IPS-NIHi11 (cell line): ENCODE measurements around the gene PHACTR4.
"Not testable (repeated sequence)": the region's sequence is repeated elsewhere in the genome, so short reads cannot be mapped to it uniquely, and the experiment has no call there.

Experiments
- DNase-seq: peaks from one replicate; pipeline ENCODE4 v3.0.0; 2012; ENCODE audit warnings: mixed read lengths, low spot score

Gene PHACTR4

DNA sequence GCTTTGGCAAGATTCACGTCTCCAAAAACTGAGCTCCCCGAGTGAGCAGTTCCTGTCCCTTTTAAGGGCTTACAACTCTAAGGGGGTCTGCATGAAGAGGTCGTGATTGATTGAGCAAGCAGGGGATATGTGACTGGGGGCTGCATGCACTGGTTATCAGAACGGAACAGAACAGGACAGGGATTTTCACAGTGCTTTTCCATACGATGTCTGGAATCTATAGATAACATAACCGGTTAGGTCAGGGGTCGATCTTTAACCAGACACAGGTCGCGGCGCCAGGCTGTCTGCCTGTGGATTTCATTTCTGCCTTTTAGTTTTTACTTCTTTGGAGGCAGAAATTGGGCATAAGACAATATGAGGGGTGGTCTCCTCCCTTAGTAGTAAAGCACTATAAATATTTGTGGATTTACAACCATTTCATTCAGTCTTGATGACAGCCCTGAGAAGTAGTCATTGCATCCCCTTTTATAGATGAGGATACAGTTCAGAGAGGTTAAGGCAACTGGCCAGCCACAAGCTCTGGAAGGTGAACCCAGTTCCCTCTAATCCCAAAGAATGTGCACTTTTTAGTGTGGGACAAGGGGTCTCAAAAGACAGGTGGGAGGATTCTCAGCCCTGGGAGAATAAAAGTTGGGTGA is 155.6 kb downstream of the PHACTR4 start:
- not testable (repeated sequence) for DNase-seq

- no peak for DNase-seq
Measured at GRCh38 chr1:28526886-28527285, 157.3 kb downstream of the PHACTR4 start.

DNA sequence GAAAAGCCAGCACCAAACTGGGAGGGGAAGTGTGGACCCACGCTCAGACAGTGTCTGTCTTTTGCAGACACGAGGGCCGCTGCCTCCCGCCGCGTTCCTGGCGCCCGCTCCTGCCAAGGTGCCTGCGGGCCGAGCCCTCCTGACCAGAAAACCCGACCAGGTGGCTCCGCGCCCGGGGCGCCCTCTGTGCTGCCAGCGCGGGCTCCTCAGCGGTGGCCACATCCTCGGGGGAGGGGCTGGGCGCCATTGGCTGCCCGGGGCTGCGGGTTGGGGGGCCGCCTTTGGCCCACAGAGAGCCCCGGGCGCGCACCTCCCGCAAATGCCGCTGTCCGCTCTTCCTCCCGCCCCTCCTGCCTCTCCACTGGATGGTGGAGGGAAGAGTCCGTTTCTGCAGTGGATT is 160.9 kb downstream of the PHACTR4 start:
- DNase-seq = no peak

DNA sequence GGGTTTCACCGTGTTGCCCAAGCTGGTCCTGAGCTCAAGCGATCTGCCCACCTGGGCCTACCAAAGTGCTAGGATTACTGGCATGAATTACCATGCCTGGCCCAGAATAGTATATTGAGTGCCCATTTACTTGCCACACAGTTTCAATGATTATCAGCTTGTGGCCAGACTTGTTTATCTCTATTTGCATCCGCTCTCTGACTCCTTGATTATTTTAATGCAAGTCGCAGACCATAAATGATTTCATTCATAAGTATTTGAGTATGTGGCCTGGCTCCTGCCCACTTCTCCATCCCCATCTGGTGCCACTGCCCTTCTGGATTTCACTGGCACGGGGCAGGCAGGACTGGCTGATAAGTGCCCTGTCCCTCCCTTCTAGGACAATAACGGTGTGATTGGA is 165.1 kb downstream of the PHACTR4 start:
- no peak for DNase-seq

- no peak for DNase-seq
Measured at GRCh38 chr1:28535180-28535579, 165.6 kb downstream of the PHACTR4 start.

GRCh38 chr1:28537457-28538199 is 168.1 kb downstream of the PHACTR4 start:
- no peak for DNase-seq

GRCh38 chr1:28538286-28538685 is 168.7 kb downstream of the PHACTR4 start:
- DNase-seq = no peak

DNA sequence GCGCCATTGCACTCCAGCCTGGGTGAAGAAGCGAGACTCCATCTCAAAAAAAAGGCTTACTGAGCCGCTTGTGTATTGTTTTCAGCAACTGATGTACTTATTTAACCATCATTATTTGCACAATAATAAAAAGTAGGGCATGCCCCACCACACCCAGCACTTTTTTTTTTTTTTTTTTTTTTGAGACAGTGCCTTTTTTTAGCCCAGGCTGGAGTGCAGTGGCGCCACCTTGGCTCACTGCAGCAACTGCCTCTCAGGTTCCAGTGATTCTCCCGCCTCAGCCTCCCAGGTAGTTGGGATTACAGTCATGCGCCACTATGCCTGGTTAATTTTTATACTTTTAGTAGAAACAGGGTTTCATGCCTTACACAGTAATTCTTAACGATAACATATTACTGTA is 171.1 kb downstream of the PHACTR4 start:
- no peak for DNase-seq

DNA sequence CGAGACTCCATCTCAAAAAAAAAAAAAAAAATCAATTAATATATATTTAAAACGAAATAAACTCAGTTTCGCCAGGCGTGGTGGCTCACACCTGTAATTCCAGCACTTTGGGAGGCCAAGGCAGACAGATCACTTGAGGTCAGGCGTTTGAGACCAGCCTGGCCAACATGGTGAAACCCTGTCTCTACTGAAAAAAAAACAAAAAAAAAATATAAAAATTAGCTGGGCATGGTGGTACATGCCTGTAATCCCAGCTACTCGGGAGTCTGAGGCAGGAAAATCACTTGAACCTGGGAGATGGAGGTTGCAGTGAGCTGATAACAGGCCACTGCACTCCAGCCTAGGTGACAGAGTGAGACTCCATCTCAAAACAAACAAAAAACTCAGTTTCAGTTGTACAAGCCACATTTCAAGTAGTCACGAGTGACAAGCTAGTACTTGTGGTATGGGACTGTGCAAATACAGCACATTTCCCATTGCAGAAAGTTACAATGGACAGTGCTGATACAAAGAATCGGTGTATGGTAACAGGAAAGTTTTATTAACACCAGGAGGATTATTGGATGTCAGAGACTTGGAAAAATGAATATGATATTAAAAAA is 172.0 kb downstream of the PHACTR4 start:
- DNase-seq = not testable (repeated sequence)

GRCh38 chr1:28545246-28545628 is 175.7 kb downstream of the PHACTR4 start:
- DNase-seq = no peak

GRCh38 chr1:28548318-28548717 is 178.8 kb downstream of the PHACTR4 start:
- no peak for DNase-seq
